CD14-positive monocyte (primary cell): Measurements from ENCODE around the gene NLN. TPM values are rescaled to one million over a fixed set of nuclear protein-coding genes. Genes with fewer than 3 reads are reported as not detected.

Experiments
- DNase-seq, 3 donors: peaks; one replicate each; pipeline ENCODE4 v3.0.0-alpha.2; 2011 to 2022
- H2AFZ ChIP-seq: 2 replicates; pipeline ENCODE4 v1.6.0; 2012; ENCODE audit warnings: mild to moderate bottlenecking, low read depth, low read length, inconsistent platforms; ENCODE audit not compliant: insufficient read depth, poor library complexity, severe bottlenecking
- H3K27ac ChIP-seq, 2 donors: 1 replicate in 1 of 2; 2 replicates in 1 of 2; pipeline ENCODE4 v1.5.1; 2012 to 2013; ENCODE audit warnings: low read length in 2 of 2, control low read depth in 1 of 2, inconsistent platforms in 1 of 2, low read depth in 1 of 2, mild to moderate bottlenecking in 1 of 2
- H3K27me3 ChIP-seq, 2 donors: one replicate each; pipeline versions ENCODE4 v1.6.0 to v1.6.1; 2011 to 2013; ENCODE audit warnings: low read length in 2 of 2; ENCODE audit not compliant: control insufficient read depth in 2 of 2, insufficient read depth in 2 of 2
- H3K36me3 ChIP-seq, 2 donors: replicated peaks in 1 of 2; 1 replicate in 1 of 2; 2 replicates in 1 of 2; pipeline versions ENCODE4 v1.5.1 to v1.6.1; 2012 to 2013; ENCODE audit warnings: low read length in 2 of 2, control low read depth in 1 of 2, inconsistent platforms in 1 of 2, mild to moderate bottlenecking in 1 of 2; ENCODE audit not compliant: insufficient read depth in 2 of 2, control insufficient read depth in 1 of 2
- H3K4me1 ChIP-seq, 2 donors: 1 replicate in 1 of 2; 2 replicates in 1 of 2; pipeline versions ENCODE4 v1.5.1 to v1.6.1; 2012 to 2013; ENCODE audit warnings: low read length in 2 of 2, control low read depth in 1 of 2, inconsistent platforms in 1 of 2, mild to moderate bottlenecking in 1 of 2, moderate library complexity in 1 of 2; ENCODE audit not compliant: insufficient read depth in 2 of 2, control insufficient read depth in 1 of 2
- H3K4me2 ChIP-seq: replicated peaks from 2 replicates; pipeline ENCODE3; 2012; ENCODE audit warnings: low read length, moderate library complexity, mild to moderate bottlenecking; ENCODE audit not compliant: poor library complexity, severe bottlenecking; ENCODE audit errors: extremely low read depth
- H3K4me3 ChIP-seq, 3 experiments: fragments of 200-600 bp in 1 of 3; sonication (generic) in 1 of 3; replicated peaks in 1 of 3; 1 replicate in 2 of 3; 2 replicates in 1 of 3; pipeline ENCODE4 v1.5.1; 2011 to 2013; ENCODE audit warnings: low read length in 3 of 3, mild to moderate bottlenecking in 3 of 3, control low read depth in 2 of 3, low read depth in 2 of 3, inconsistent platforms in 1 of 3, moderate library complexity in 1 of 3
- H3K79me2 ChIP-seq: 2 replicates; pipeline ENCODE4 v1.6.0; 2012; ENCODE audit warnings: mild to moderate bottlenecking, control low read depth, inconsistent platforms, low read length, moderate library complexity; ENCODE audit not compliant: insufficient read depth
- H3K9ac ChIP-seq: 2 replicates; pipeline ENCODE4 v1.6.0; 2017; ENCODE audit warnings: low read length, mild to moderate bottlenecking; ENCODE audit not compliant: insufficient read depth, poor library complexity, severe bottlenecking
- H3K9me3 ChIP-seq, 2 donors: replicated peaks in 1 of 2; 1 replicate in 1 of 2; 2 replicates in 1 of 2; pipeline versions ENCODE4 v1.5.1 to v1.6.1; 2012 to 2013; ENCODE audit warnings: low read length in 2 of 2, control low read depth in 1 of 2; ENCODE audit not compliant: control insufficient read depth in 1 of 2, insufficient read depth in 1 of 2
- H4K20me1 ChIP-seq: 2 replicates; pipeline ENCODE4 v1.6.0; 2012; ENCODE audit warnings: mild to moderate bottlenecking, low read length, control low read depth, moderate library complexity; ENCODE audit not compliant: insufficient read depth
- H3K27ac Mint-ChIP-seq, 7 donors: one replicate each; pipeline ENCODE4 v1.8.0; 2020; ENCODE audit warnings: mild to moderate bottlenecking in 7 of 7, mixed read lengths in 7 of 7, moderate library complexity in 6 of 7, inconsistent platforms in 2 of 7
- H3K27me3 Mint-ChIP-seq, 3 donors: one replicate each; pipeline ENCODE4 v1.8.0; 2021 to 2022; ENCODE audit warnings: low read depth in 3 of 3, mild to moderate bottlenecking in 3 of 3, mixed read lengths in 3 of 3, moderate library complexity in 3 of 3, inconsistent platforms in 1 of 3
- H3K36me3 Mint-ChIP-seq, 2 donors: one replicate each; pipeline ENCODE4 v1.8.0; 2020; ENCODE audit warnings: mixed read lengths in 2 of 2, inconsistent platforms in 1 of 2, mild to moderate bottlenecking in 1 of 2
- H3K4me1 Mint-ChIP-seq: one replicate; pipeline ENCODE4 v1.8.0; 2020; ENCODE audit warnings: mild to moderate bottlenecking, mixed read lengths
- H3K4me3 Mint-ChIP-seq, 2 donors: one replicate each; pipeline ENCODE4 v1.8.0; 2020; ENCODE audit warnings: mild to moderate bottlenecking in 2 of 2, mixed read lengths in 2 of 2, moderate library complexity in 1 of 2
- H3K9me3 Mint-ChIP-seq, 7 donors: one replicate each; pipeline ENCODE4 v1.8.0; 2020 to 2022; ENCODE audit warnings: mixed read lengths in 7 of 7, mild to moderate bottlenecking in 6 of 7, moderate library complexity in 6 of 7, inconsistent platforms in 2 of 7
- CTCF ChIP-seq: fragments of 200-600 bp; IDR thresholded peaks from one replicate; pipeline ENCODE4 v1.8.0; 2022; ENCODE audit warnings: antibody characterized with exemption, mild to moderate bottlenecking
- WGBS: methylation state at CpG from one replicate; pipeline ENCODE4 v1.1.5; 2013; ENCODE audit warnings: missing lambda C conversion rate; ENCODE audit not compliant: insufficient coverage; 5-methylcytosine and 5-hydroxymethylcytosine counted together
- intact Hi-C, 2 donors: fragments of 100-400 bp; cut with micrococcal nuclease; formaldehyde crosslinking; loops; one replicate each; pipeline versions ENCODE4 v1.15.0 to v1.15.1; 2023
- polyA plus RNA-seq, 3 donors: library from polyadenylated mRNA; depleted of rRNA in 1 of 3; unstranded in 2 of 3; stranded (reverse) in 1 of 3; fragments of 300-500 nt in 2 of 3; fragments of >200 nt in 1 of 3; fragmentation: Illumina TruSeq in 2 of 3; gene quantifications; 1 replicate in 2 of 3; 2 replicates in 1 of 3; pipeline ENCODE4 v1.2.3, GENCODE V29; 2012 to 2021

The NLN gene
- polyA plus RNA-seq, 3 donors, result 8.7 to 39.2 (median 17.7) TPM

GRCh38 chr5:65765582-65765981 lies 43.6 kb downstream of the NLN start:
- no peak for DNase-seq
- H3K4me1 Mint-ChIP-seq, result no peaks in the 10 kb centered on the region
- Histone ChIP-seq H3K27ac (no peak overlapping the region), H3K27me3 (no peaks in the 10 kb centered on the region), H2AFZ (no peak overlapping the region), H3K36me3 (peaks cover 18 to 44% of the 10 kb centered on the region in 2 donors), H3K4me2 (no peak overlapping the region), H4K20me1 (no peaks in the 10 kb centered on the region), H3K9ac (no peak overlapping the region), H3K79me2 (no peaks in the 10 kb centered on the region), H3K9me3 (peaks cover 0 to 7% of the 10 kb centered on the region in 2 donors), H3K4me3 (no peak overlapping the region), H3K4me1 (no peaks in the 10 kb centered on the region)
- WGBS, result no CpG with 5 or more reads among the region's 1 CpG
- no peak overlapping the region for H3K27ac Mint-ChIP-seq
- peaks cover 0 to 7% (median 2%) of the 10 kb centered on the region in 7 donors for H3K9me3 Mint-ChIP-seq
- intact Hi-C loops, result no loop called here
- no peak overlapping the region for H3K4me3 Mint-ChIP-seq
- H3K27me3 Mint-ChIP-seq, result no peaks in the 10 kb centered on the region
- no peak for TF ChIP-seq CTCF
- H3K36me3 Mint-ChIP-seq, result peaks cover 47 to 60% of the 10 kb centered on the region in 2 donors

- Mint-ChIP-seq H3K4me1 (no peaks in the 10 kb centered on the region), H3K27ac (peak overlapping the region in 1 of 7 donors; percentile 5), H3K4me3 (no peak overlapping the region), H3K27me3 (no peaks in the 10 kb centered on the region), H3K9me3 (peaks cover 0 to 7% (median 2%) of the 10 kb centered on the region in 7 donors), H3K36me3 (peaks cover 45 to 60% of the 10 kb centered on the region in 2 donors)
- Histone ChIP-seq H3K4me1 (no peaks in the 10 kb centered on the region), H4K20me1 (no peaks in the 10 kb centered on the region), H3K27me3 (no peaks in the 10 kb centered on the region), H3K36me3 (peaks cover 18 to 43% of the 10 kb centered on the region in 2 donors), H3K4me2 (no peak overlapping the region), H2AFZ (no peak overlapping the region), H3K9me3 (peaks cover 0 to 7% of the 10 kb centered on the region in 2 donors), H3K4me3 (no peak overlapping the region), H3K9ac (no peak overlapping the region), H3K79me2 (no peaks in the 10 kb centered on the region), H3K27ac (no peak overlapping the region)
- intact Hi-C loops, result no loop called here
- WGBS, result 100% methylated on average over 1 of the region's 2 CpGs
- peak in 1 of 3 donors; percentile 26 for DNase-seq
- TF ChIP-seq CTCF, result no peak
Observed at GRCh38 chr5:65766175-65766574, 44.2 kb downstream of the NLN start.
